GM23248 (cell line): Measurements from ENCODE around the gene BDH2. TPM values are rescaled to one million over a fixed set of nuclear protein-coding genes. Genes with fewer than 3 reads are reported as not detected.
A peak's percentile ranks its signal among the peaks of the same experiment; 100 is the strongest.

ENCODE experiments used
- DNase-seq: peaks from one replicate; pipeline ENCODE4 v3.0.0-alpha.2; 2015
- H2AFZ ChIP-seq: fragments of 200-600 bp; sonication (generic); 2 replicates; pipeline ENCODE4 v1.6.1; 2016; ENCODE audit warnings: antibody characterized with exemption
- H3F3A ChIP-seq: fragments of 200-600 bp; sonication (generic); 2 replicates; pipeline ENCODE4 v1.6.1; 2016; ENCODE audit warnings: mild to moderate bottlenecking, antibody characterized with exemption, mixed run types; ENCODE audit not compliant: insufficient read depth
- H3K27ac ChIP-seq: fragments of 200-600 bp; sonication (generic); 2 replicates; pipeline ENCODE4 v1.5.1; 2016; ENCODE audit warnings: mild to moderate bottlenecking
- H3K27me3 ChIP-seq: fragments of 200-600 bp; sonication (generic); replicated peaks from 2 replicates; pipeline ENCODE4 v1.6.1; 2016; ENCODE audit warnings: mild to moderate bottlenecking; ENCODE audit not compliant: insufficient read depth
- H3K36me3 ChIP-seq: fragments of 200-600 bp; sonication (generic); 2 replicates; pipeline ENCODE4 v1.6.1; 2016; ENCODE audit warnings: low read depth, mild to moderate bottlenecking
- H3K4me1 ChIP-seq: fragments of 200-600 bp; sonication (generic); 2 replicates; pipeline ENCODE4 v1.6.1; 2016; ENCODE audit warnings: mild to moderate bottlenecking; ENCODE audit not compliant: insufficient read depth
- H3K4me2 ChIP-seq: fragments of 200-600 bp; sonication (generic); one replicate; pipeline ENCODE4 v1.6.1; 2016; ENCODE audit warnings: mild to moderate bottlenecking; ENCODE audit not compliant: unreplicated experiment
- H3K4me3 ChIP-seq: fragments of 200-600 bp; sonication (generic); 2 replicates; pipeline ENCODE4 v1.5.1; 2016; ENCODE audit warnings: mild to moderate bottlenecking
- H3K79me2 ChIP-seq: fragments of 200-600 bp; sonication (generic); 2 replicates; pipeline ENCODE4 v1.6.1; 2016; ENCODE audit warnings: mild to moderate bottlenecking; ENCODE audit not compliant: insufficient read depth
- H3K9ac ChIP-seq: fragments of 200-600 bp; sonication (generic); 2 replicates; pipeline ENCODE4 v1.6.1; 2016; ENCODE audit warnings: mild to moderate bottlenecking
- H3K9me2 ChIP-seq: fragments of 200-600 bp; sonication (generic); 2 replicates; pipeline ENCODE4 v1.6.1; 2016; ENCODE audit warnings: mixed run types, mild to moderate bottlenecking, moderate library complexity; ENCODE audit not compliant: insufficient read depth
- H3K9me3 ChIP-seq: fragments of 200-600 bp; sonication (generic); one replicate; pipeline ENCODE4 v1.6.1; 2017; ENCODE audit warnings: low read depth
- H4K20me1 ChIP-seq: fragments of 200-600 bp; sonication (generic); 2 replicates; pipeline ENCODE4 v1.6.0; 2016; ENCODE audit not compliant: insufficient read depth
- EZH2 ChIP-seq: fragments of 200-600 bp; sonication (generic); IDR thresholded peaks from 2 replicates; pipeline ENCODE4 v1.6.1; 2018; ENCODE audit warnings: antibody characterized with exemption, mild to moderate bottlenecking; ENCODE audit not compliant: insufficient read depth, poor library complexity, severe bottlenecking
- EZH2phosphoT487 ChIP-seq: fragments of 200-600 bp; sonication (generic); IDR thresholded peaks from 2 replicates; pipeline ENCODE4 v1.6.1; 2018; ENCODE audit warnings: antibody characterized with exemption, moderate library complexity, mild to moderate bottlenecking, low read depth; ENCODE audit not compliant: insufficient read depth
- WGBS, 2 experiments: methylation state at CpG; one replicate each; pipeline ENCODE4 v1.1.6; 2015 to 2017; ENCODE audit warnings: low lambda C conversion rate in 2 of 2, low coverage in 1 of 2; ENCODE audit errors: missing lambda C conversion rate in 2 of 2; 5-methylcytosine and 5-hydroxymethylcytosine counted together
- in situ Hi-C: fragments of 300-500 bp; cut with MboI; formaldehyde crosslinking; loops from 2 replicates; pipeline ENCODE4 v1.15.0; 2020
- polyA plus RNA-seq: library from polyadenylated mRNA; unstranded; fragments of >200 nt; fragmentation: Nextera tagmentation; extraction: Ambion mirVana; gene quantifications from 2 replicates; pipeline ENCODE4 v1.2.1, GENCODE V29; 2016
- total RNA-seq: library from RNA; depleted of rRNA; stranded (reverse); fragments of >200 nt; shearing (Covaris generic); gene quantifications from 2 replicates; pipeline ENCODE4 v1.2.3, GENCODE V29; 2014; rRNA removed

Gene BDH2
- 57.9 and 63.0 TPM in 2 replicates for total RNA-seq
- 64.9 and 71.1 TPM in 2 replicates for polyA plus RNA-seq

DNA sequence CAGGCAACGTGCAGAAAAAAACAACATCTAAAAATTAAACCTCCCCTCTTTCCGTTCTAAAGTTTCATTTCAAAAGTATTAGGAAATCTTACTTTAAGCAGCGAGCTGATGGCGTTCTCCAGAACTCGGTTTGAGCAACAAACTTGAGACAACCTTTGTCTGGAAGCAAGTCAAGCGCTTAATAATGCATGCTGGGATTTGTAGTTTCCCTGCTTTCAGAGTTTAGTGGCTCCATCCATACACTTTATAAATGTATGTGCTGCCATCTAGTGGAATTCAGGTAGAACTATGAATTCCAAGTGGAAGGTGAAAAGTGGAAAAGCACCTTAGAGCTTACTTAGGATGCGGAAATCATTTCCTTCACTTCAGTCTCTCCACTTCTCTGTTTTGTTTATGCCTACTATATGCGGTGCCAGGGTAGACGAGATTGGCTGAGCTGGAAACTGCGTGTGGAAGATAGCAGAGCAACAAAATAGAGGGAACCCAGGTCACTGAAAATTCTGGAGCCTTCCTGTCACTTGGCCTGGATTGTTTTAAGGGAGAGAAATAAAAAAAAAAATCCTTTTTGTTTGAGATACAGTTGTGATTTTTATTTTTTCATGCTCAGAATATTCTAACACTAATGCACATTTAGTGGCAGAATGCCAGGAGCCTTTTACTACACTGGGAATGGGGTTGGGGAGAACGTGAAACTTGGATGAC lies at the start of gene BDH2:
Gene BDH2, minus strand, starts transcription at position 144 of the 702 bp plus-strand sequence. CDS start 3,580 bp downstream, outside the sequence.
- H3K4me3 ChIP-seq: peak within 1 kb of the TSS; percentile 87
- peak within 1 kb of the TSS; percentile 89 for H3K9ac ChIP-seq
- H2AFZ ChIP-seq: peak within 1 kb of the TSS; percentile 92
- in situ Hi-C loops: loop anchor here (10.0 kb wide), 1 partner anchor 475 kb away; no protein-coding TSS in a partner anchor
- no peaks in the 10 kb centered on the region for H3K9me2 ChIP-seq
- H3K27ac ChIP-seq: peak within 1 kb of the TSS; percentile 87
- H3K4me2 ChIP-seq: peak within 1 kb of the TSS; percentile 99
- peak; percentile 97 for DNase-seq
- TF ChIP-seq EZH2: no peak
- no peak for TF ChIP-seq EZH2phosphoT487
- no peaks in the 10 kb centered on the region for H3K27me3 ChIP-seq
- 4 to 8% methylated on average over 11 of the region's 11 CpGs for WGBS, 2 experiments
- peaks cover 13% of the 10 kb centered on the region for H3K4me1 ChIP-seq
- no peaks in the 10 kb centered on the region for H3K9me3 ChIP-seq
- no peaks in the 10 kb centered on the region for H3K36me3 ChIP-seq
- H3F3A ChIP-seq: peaks cover 14% of the 10 kb centered on the region; the same call in 1 of the 2 replicates
- H3K79me2 ChIP-seq: peaks cover 35% of the 10 kb centered on the region
- no peaks in the 10 kb centered on the region for H4K20me1 ChIP-seq

- in situ Hi-C loops: no loop called here
- no peak overlapping the region for H3K27ac ChIP-seq
- H3K9me3 ChIP-seq: no peaks in the 10 kb centered on the region
- no peak overlapping the region for H3K9ac ChIP-seq
- no peak for DNase-seq
- H3K79me2 ChIP-seq: no peaks in the 10 kb centered on the region
- H2AFZ ChIP-seq: no peak overlapping the region
- no peaks in the 10 kb centered on the region for H4K20me1 ChIP-seq
- H3K4me2 ChIP-seq: no peak overlapping the region
- H3K4me1 ChIP-seq: no peaks in the 10 kb centered on the region
- TF ChIP-seq EZH2phosphoT487 (no peak), EZH2 (no peak)
- peaks cover 7% of the 10 kb centered on the region; the same call in 1 of the 2 replicates for H3K36me3 ChIP-seq
- 0 out of 2 replicates have a peak, but pooled peaks cover 3% of the 10 kb centered on the region for H3F3A ChIP-seq
- H3K4me3 ChIP-seq: no peak overlapping the region
- WGBS, 2 experiments: 90 to 93% methylated on average over 4 of the region's 4 CpGs
- H3K9me2 ChIP-seq: no peaks in the 10 kb centered on the region
- no peaks in the 10 kb centered on the region for H3K27me3 ChIP-seq
Measured at GRCh38 chr4:103144926-103145325, 45.3 kb upstream of the BDH2 start.

DNA sequence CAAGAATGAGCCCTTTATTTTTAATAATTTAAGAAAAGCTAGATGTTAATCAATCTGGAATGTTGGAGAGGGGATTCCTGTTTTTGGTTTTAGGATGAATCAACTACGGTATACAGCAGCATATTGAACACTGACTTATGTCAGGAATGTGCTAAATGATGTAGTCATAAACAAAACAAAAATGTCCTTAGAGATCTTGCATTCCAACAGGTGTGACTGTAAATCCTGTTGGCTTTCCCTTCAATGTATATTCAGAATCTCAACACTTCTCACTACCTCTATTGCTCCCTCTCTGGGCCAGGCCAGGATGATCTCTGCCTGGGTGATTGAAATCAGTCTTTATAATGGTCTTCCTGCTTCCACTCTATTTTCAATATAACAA lies 37.8 kb upstream of the BDH2 start:
- Histone ChIP-seq H3F3A (peaks cover 3% of the 10 kb centered on the region; the same call in 1 of the 2 replicates), H3K36me3 (no peaks in the 10 kb centered on the region), H3K4me2 (no peak overlapping the region), H3K27me3 (no peaks in the 10 kb centered on the region), H3K79me2 (no peaks in the 10 kb centered on the region), H4K20me1 (no peaks in the 10 kb centered on the region), H3K27ac (no peak overlapping the region), H3K9ac (no peak overlapping the region), H3K4me3 (no peak overlapping the region), H2AFZ (no peak overlapping the region), H3K4me1 (peaks cover 13% of the 10 kb centered on the region), H3K9me2 (no peaks in the 10 kb centered on the region), H3K9me3 (no peaks in the 10 kb centered on the region)
- peak; percentile 20 for DNase-seq
- TF ChIP-seq EZH2phosphoT487 (no peak), EZH2 (no peak)
- in situ Hi-C loops: no loop called here
- 5 to 6% methylated on average over 1 of the region's 1 CpG for WGBS, 2 experiments

- no peak overlapping the region for H3K27ac ChIP-seq
- H3K79me2 ChIP-seq: no peaks in the 10 kb centered on the region
- H3K27me3 ChIP-seq: no peaks in the 10 kb centered on the region
- in situ Hi-C loops: no loop called here
- H4K20me1 ChIP-seq: no peaks in the 10 kb centered on the region
- H3K36me3 ChIP-seq: no peaks in the 10 kb centered on the region
- H3F3A ChIP-seq: peaks cover 3% of the 10 kb centered on the region; the same call in 1 of the 2 replicates
- H3K9me3 ChIP-seq: no peaks in the 10 kb centered on the region
- no peaks in the 10 kb centered on the region for H3K9me2 ChIP-seq
- no peak overlapping the region for H3K4me3 ChIP-seq
- WGBS, 2 experiments: 84 to 88% methylated on average over 1 of the region's 1 CpG
- no peak overlapping the region for H2AFZ ChIP-seq
- H3K4me1 ChIP-seq: peaks cover 13% of the 10 kb centered on the region
- H3K4me2 ChIP-seq: no peak overlapping the region
- DNase-seq: no peak
- no peak for TF ChIP-seq EZH2
- TF ChIP-seq EZH2phosphoT487: no peak
- no peak overlapping the region for H3K9ac ChIP-seq
Measured at GRCh38 chr4:103136671-103137445, 37.2 kb upstream of the BDH2 start.
